Neural crest cell (in vitro differentiated cells): ENCODE results near the gene TMED8. TPM values are rescaled to one million over a fixed set of nuclear protein-coding genes. Genes with fewer than 3 reads are reported as not detected.

Experiments
- DNase-seq: peaks from one replicate; pipeline ENCODE4 v3.0.0; 2021; ENCODE audit warnings: low read depth, mixed read lengths, low spot score
- H3K27ac Mint-ChIP-seq: one replicate; pipeline ENCODE4 v1.8.0; 2021; ENCODE audit warnings: mild to moderate bottlenecking, mixed read lengths; ENCODE audit not compliant: unreplicated experiment
- H3K27me3 Mint-ChIP-seq: 2 replicates; pipeline ENCODE4 v1.8.0; 2021; ENCODE audit warnings: low read depth, mild to moderate bottlenecking, mixed read lengths
- H3K36me3 Mint-ChIP-seq: 2 replicates; pipeline ENCODE4 v1.8.0; 2021; ENCODE audit warnings: low read depth, mild to moderate bottlenecking, mixed read lengths
- H3K4me1 Mint-ChIP-seq: 2 replicates; pipeline ENCODE4 v1.8.0; 2021; ENCODE audit warnings: mixed read lengths
- H3K4me3 Mint-ChIP-seq: one replicate; pipeline ENCODE4 v1.8.0; 2021; ENCODE audit warnings: mild to moderate bottlenecking, mixed read lengths
- H3K9me3 Mint-ChIP-seq: 2 replicates; pipeline ENCODE4 v1.8.0; 2021; ENCODE audit warnings: mixed read lengths
- CTCF ChIP-seq: fragments of 200-600 bp; sonication (generic); conservative IDR thresholded peaks from 2 replicates; pipeline ENCODE4 v1.5.0; 2021; ENCODE audit warnings: antibody characterized with exemption, mild to moderate bottlenecking
- total RNA-seq: library from RNA; stranded (reverse); gene quantifications from 2 replicates; pipeline ENCODE4 v1.2.1, GENCODE V29; 2021

TMED8 gene
- total RNA-seq, 1 donor from 2014 or later, result 19.1 TPM

GRCh38 chr14:77296906-77297305 is 80.0 kb downstream of the TMED8 start:
- DNase-seq, result no peak
- no peaks in the 10 kb centered on the region for H3K9me3 Mint-ChIP-seq
- H3K4me1 Mint-ChIP-seq, result peaks cover 15% of the 10 kb centered on the region
- peak overlapping the region; percentile 40 for H3K27ac Mint-ChIP-seq
- peaks cover 15% of the 10 kb centered on the region for H3K36me3 Mint-ChIP-seq
- TF ChIP-seq CTCF, result no peak
- H3K27me3 Mint-ChIP-seq, result no peaks in the 10 kb centered on the region
- H3K4me3 Mint-ChIP-seq, result no peak overlapping the region

DNA sequence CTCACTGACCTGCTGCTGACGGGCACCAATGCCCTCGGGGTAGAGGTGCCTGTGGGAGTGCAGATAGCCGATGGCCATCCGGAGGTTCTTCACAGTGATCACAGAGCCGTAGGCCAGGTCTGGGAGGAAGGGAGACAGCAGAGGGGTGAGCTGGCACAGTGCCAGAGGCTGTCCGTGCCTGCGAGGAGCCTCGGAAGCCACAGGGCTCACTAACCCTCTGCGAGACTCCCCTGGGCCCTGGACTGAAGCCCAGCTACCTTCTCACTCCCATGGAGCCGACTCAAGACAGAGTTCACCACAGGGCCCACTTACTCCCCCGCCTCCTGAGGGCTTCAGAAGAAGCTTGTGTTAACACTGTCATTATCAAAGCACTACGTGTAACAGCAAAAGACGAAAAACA is 80.7 kb downstream of the TMED8 start:
- Mint-ChIP-seq H3K27ac (no peak overlapping the region), H3K9me3 (no peaks in the 10 kb centered on the region), H3K27me3 (no peaks in the 10 kb centered on the region), H3K36me3 (peaks cover 15% of the 10 kb centered on the region), H3K4me3 (no peak overlapping the region), H3K4me1 (peaks cover 10% of the 10 kb centered on the region)
- no peak for TF ChIP-seq CTCF
- no peak for DNase-seq

- no peak for DNase-seq
- no peaks in the 10 kb centered on the region for H3K4me1 Mint-ChIP-seq
- H3K27ac Mint-ChIP-seq, result no peak overlapping the region
- no peaks in the 10 kb centered on the region for H3K9me3 Mint-ChIP-seq
- no peaks in the 10 kb centered on the region for H3K27me3 Mint-ChIP-seq
- peaks cover 13% of the 10 kb centered on the region for H3K36me3 Mint-ChIP-seq
- no peak overlapping the region for H3K4me3 Mint-ChIP-seq
- peak; percentile 31 for TF ChIP-seq CTCF
Measured at GRCh38 chr14:77290705-77291104, 86.2 kb downstream of the TMED8 start.

- DNase-seq, result no peak
- H3K4me1 Mint-ChIP-seq, result peaks cover 17% of the 10 kb centered on the region
- no peaks in the 10 kb centered on the region for H3K9me3 Mint-ChIP-seq
- H3K27me3 Mint-ChIP-seq, result no peaks in the 10 kb centered on the region
- H3K36me3 Mint-ChIP-seq, result peaks cover 28% of the 10 kb centered on the region
- no peak overlapping the region for H3K27ac Mint-ChIP-seq
- no peak overlapping the region for H3K4me3 Mint-ChIP-seq
- no peak for TF ChIP-seq CTCF
Measured at GRCh38 chr14:77286576-77286975, 90.3 kb downstream of the TMED8 start.

Other genes with a start within 250 kb of the TMED8 start
- gene ZDHHC22, start 235.3 kb downstream of the TMED8 start, total RNA-seq, result 5.6 and 5.9 TPM in 2 replicates
- 0.59 and 0.91 TPM in 2 replicates for gene TMEM63C, start 195.3 kb downstream of the TMED8 start, total RNA-seq
- gene NGB, start 105.9 kb downstream of the TMED8 start, total RNA-seq, result not detected in 2 replicates
- gene POMT2, start 56.2 kb downstream of the TMED8 start, total RNA-seq, result 46.0 and 46.8 TPM in 2 replicates
- gene GSTZ1, start 56.1 kb downstream of the TMED8 start, total RNA-seq, result 24.5 and 27.3 TPM in 2 replicates
- gene SAMD15, start 285 bp upstream of the TMED8 start, total RNA-seq, result 4.3 and 7.8 TPM in 2 replicates
- gene NOXRED1, start 46.4 kb upstream of the TMED8 start, total RNA-seq, result 0.47 and 0.48 TPM in 2 replicates
- 22.9 and 23.6 TPM in 2 replicates for gene VIPAS39, start 80.5 kb upstream of the TMED8 start, total RNA-seq
- 190 and 210 TPM in 2 replicates for gene AHSA1, start 81.0 kb upstream of the TMED8 start, total RNA-seq
- 0.16 TPM in 1 of 2 replicates, not detected in the other for gene ISM2, start 121.7 kb upstream of the TMED8 start, total RNA-seq
- 27.3 and 30.2 TPM in 2 replicates for gene SPTLC2, start 239.5 kb upstream of the TMED8 start, total RNA-seq